ENCODE measurements around the gene DUSP16.

GRCh38 chr12:12539028-12539810 is 23.4 kb downstream of the DUSP16 start:
- no peak for TF ChIP-seq CTCF (IDR thresholded peaks at IDR 0.05)
- no peak for TF ChIP-seq POLR2A (IDR thresholded peaks at IDR 0.05)

Data from tibial nerve (tissue), 3 donors.